SK-N-SH treated with all-trans-retinoic acid at 6 μM for 48 hours (cell line): Measurements from ENCODE around the gene MINAR1.

ENCODE experiments used
- ATAC-seq: fragments of 200-7000 bp; cut with Tn5 transposase; 3 replicates; pipeline ENCODE4 v1.9.1; 2020; ENCODE audit warnings: mild to moderate bottlenecking, moderate library complexity
- ARNTL ChIP-seq: fragments of 450-650 bp; formaldehyde crosslinking; IDR thresholded peaks from 2 replicates; pipeline ENCODE4 v1.5.0; 2020; ENCODE audit warnings: low read depth, mild to moderate bottlenecking, moderate library complexity, borderline replicate concordance
- BACH2 ChIP-seq: fragments of 250-450 bp; sonication (Bioruptor Pico); IDR thresholded peaks from 2 replicates; pipeline ENCODE4 v1.9.0; 2021; ENCODE audit warnings: mild to moderate bottlenecking, borderline replicate concordance
- CSDC2 ChIP-seq: fragments of 250-450 bp; sonication (Bioruptor Pico); IDR thresholded peaks from 2 replicates; pipeline ENCODE4 v1.5.0; 2020; ENCODE audit warnings: mild to moderate bottlenecking, moderate library complexity
- ESRRG ChIP-seq: fragments of 250-450 bp; sonication (Bioruptor Pico); IDR thresholded peaks from 2 replicates; pipeline ENCODE4 v1.6.1; 2021; ENCODE audit warnings: mild to moderate bottlenecking
- ISL1 ChIP-seq: fragments of 250-450 bp; sonication (Bioruptor Pico); IDR thresholded peaks from 2 replicates; pipeline ENCODE4 v2.1.2; 2022; ENCODE audit warnings: mild to moderate bottlenecking, moderate library complexity
- OSR1 ChIP-seq: fragments of 250-450 bp; sonication (Bioruptor Pico); IDR thresholded peaks from 2 replicates; pipeline ENCODE4 v1.8.0; 2022; ENCODE audit warnings: moderate library complexity, mild to moderate bottlenecking, inconsistent platforms
- PPARA ChIP-seq: fragments of 250-450 bp; sonication (Bioruptor Pico); IDR thresholded peaks from 2 replicates; pipeline ENCODE4 v1.5.0; 2020; ENCODE audit warnings: mild to moderate bottlenecking, borderline replicate concordance
- RARB ChIP-seq: fragments of 250-450 bp; sonication (Bioruptor Pico); IDR thresholded peaks from 2 replicates; pipeline ENCODE4 v1.8.0; 2021; ENCODE audit warnings: mild to moderate bottlenecking, moderate library complexity
- SNAI2 ChIP-seq: fragments of 250-450 bp; sonication (Bioruptor Pico); IDR thresholded peaks from 2 replicates; pipeline ENCODE4 v1.5.0; 2020; ENCODE audit warnings: mild to moderate bottlenecking, moderate library complexity
- TCF4 ChIP-seq: fragments of 250-450 bp; sonication (Bioruptor Pico); IDR thresholded peaks from 2 replicates; pipeline ENCODE4 v1.8.0; 2021; ENCODE audit warnings: mild to moderate bottlenecking, moderate library complexity, borderline replicate concordance
- TOX ChIP-seq: fragments of 250-450 bp; sonication (Bioruptor Pico); IDR thresholded peaks from 2 replicates; pipeline ENCODE4 v1.8.0; 2021; ENCODE audit warnings: mild to moderate bottlenecking, moderate library complexity, borderline replicate concordance
- ZFP3 ChIP-seq: fragments of 250-450 bp; sonication (Bioruptor Pico); IDR thresholded peaks from 2 replicates; pipeline ENCODE4 v1.5.0; 2020; ENCODE audit warnings: mild to moderate bottlenecking, moderate library complexity
- ZFP30 ChIP-seq: fragments of 450-650 bp; formaldehyde crosslinking; IDR thresholded peaks from 2 replicates; pipeline ENCODE4 v1.5.0; 2022; ENCODE audit warnings: mild to moderate bottlenecking, moderate library complexity
- ZNF565 ChIP-seq: fragments of 450-650 bp; formaldehyde crosslinking; conservative IDR thresholded peaks from 2 replicates; pipeline ENCODE4 v1.5.0; 2020; ENCODE audit warnings: low read depth, mild to moderate bottlenecking, moderate library complexity
- ZNF70 ChIP-seq: fragments of 450-650 bp; formaldehyde crosslinking; IDR thresholded peaks from 2 replicates; pipeline ENCODE4 v1.5.0; 2020; ENCODE audit warnings: mild to moderate bottlenecking, moderate library complexity
- TF ChIP-seq, protein P1 (sequence below): fragments of 250-450 bp; sonication (Bioruptor Pico); IDR thresholded peaks from 2 replicates; pipeline ENCODE4 v1.5.0; 2020; ENCODE audit warnings: mild to moderate bottlenecking, moderate library complexity
- TF ChIP-seq, protein P2 (sequence below): fragments of 250-450 bp; sonication (Bioruptor Pico); IDR thresholded peaks from 2 replicates; pipeline ENCODE4 v1.5.1; 2021; ENCODE audit warnings: mild to moderate bottlenecking, moderate library complexity
- TF ChIP-seq, protein P3 (sequence below): fragments of 250-450 bp; sonication (Bioruptor Pico); IDR thresholded peaks from 2 replicates; pipeline ENCODE4 v1.8.0; 2021; ENCODE audit warnings: low read depth, mild to moderate bottlenecking, moderate library complexity, borderline replicate concordance
- TF ChIP-seq, protein P4 (sequence below): fragments of 250-450 bp; sonication (Bioruptor Pico); IDR thresholded peaks from 2 replicates; pipeline ENCODE4 v1.5.1; 2020; ENCODE audit warnings: low read depth, mild to moderate bottlenecking, moderate library complexity

Gene MINAR1

DNA sequence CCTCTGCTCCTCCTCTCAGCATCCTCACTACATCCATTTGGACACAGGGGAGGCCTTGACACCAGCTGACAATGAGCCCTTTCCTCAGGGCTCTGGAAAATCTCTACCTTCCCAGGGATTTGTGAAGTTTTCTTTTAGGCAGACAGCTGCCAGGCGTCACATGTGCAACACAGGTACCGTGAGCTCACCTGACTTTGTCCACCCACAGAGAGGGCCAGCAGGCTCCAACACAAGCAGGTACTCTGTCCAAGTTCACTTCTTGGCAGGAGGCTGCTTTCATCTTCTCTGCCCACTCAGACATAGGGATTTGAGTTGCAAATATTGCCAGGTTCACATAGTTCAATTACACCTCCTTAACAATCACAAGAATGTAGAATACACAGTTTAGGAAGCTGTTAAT is 15.3 kb upstream of the MINAR1 start:
- TF ChIP-seq TCF4 (CRISPR knock-in tag) (no peak), BACH2 (CRISPR knock-in tag) (no peak), ARNTL (CRISPR knock-in tag) (no peak), ZNF565 (CRISPR knock-in tag) (no peak), CSDC2 (no peak), OSR1 (CRISPR knock-in tag) (no peak), ISL1 (CRISPR knock-in tag) (no peak), RARB (CRISPR knock-in tag) (no peak), ZNF70 (CRISPR knock-in tag) (no peak)
- TF ChIP-seq, protein P1, sequence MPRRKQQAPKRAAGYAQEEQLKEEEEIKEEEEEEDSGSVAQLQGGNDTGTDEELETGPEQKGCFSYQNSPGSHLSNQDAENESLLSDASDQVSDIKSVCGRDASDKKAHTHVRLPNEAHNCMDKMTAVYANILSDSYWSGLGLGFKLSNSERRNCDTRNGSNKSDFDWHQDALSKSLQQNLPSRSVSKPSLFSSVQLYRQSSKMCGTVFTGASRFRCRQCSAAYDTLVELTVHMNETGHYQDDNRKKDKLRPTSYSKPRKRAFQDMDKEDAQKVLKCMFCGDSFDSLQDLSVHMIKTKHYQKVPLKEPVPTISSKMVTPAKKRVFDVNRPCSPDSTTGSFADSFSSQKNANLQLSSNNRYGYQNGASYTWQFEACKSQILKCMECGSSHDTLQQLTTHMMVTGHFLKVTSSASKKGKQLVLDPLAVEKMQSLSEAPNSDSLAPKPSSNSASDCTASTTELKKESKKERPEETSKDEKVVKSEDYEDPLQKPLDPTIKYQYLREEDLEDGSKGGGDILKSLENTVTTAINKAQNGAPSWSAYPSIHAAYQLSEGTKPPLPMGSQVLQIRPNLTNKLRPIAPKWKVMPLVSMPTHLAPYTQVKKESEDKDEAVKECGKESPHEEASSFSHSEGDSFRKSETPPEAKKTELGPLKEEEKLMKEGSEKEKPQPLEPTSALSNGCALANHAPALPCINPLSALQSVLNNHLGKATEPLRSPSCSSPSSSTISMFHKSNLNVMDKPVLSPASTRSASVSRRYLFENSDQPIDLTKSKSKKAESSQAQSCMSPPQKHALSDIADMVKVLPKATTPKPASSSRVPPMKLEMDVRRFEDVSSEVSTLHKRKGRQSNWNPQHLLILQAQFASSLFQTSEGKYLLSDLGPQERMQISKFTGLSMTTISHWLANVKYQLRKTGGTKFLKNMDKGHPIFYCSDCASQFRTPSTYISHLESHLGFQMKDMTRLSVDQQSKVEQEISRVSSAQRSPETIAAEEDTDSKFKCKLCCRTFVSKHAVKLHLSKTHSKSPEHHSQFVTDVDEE, result no peak
- TF ChIP-seq, protein P2, sequence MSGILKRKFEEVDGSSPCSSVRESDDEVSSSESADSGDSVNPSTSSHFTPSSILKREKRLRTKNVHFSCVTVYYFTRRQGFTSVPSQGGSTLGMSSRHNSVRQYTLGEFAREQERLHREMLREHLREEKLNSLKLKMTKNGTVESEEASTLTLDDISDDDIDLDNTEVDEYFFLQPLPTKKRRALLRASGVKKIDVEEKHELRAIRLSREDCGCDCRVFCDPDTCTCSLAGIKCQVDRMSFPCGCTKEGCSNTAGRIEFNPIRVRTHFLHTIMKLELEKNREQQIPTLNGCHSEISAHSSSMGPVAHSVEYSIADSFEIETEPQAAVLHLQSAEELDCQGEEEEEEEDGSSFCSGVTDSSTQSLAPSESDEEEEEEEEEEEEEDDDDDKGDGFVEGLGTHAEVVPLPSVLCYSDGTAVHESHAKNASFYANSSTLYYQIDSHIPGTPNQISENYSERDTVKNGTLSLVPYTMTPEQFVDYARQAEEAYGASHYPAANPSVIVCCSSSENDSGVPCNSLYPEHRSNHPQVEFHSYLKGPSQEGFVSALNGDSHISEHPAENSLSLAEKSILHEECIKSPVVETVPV (CRISPR knock-in tag), result no peak
- no peak for ATAC-seq

DNA sequence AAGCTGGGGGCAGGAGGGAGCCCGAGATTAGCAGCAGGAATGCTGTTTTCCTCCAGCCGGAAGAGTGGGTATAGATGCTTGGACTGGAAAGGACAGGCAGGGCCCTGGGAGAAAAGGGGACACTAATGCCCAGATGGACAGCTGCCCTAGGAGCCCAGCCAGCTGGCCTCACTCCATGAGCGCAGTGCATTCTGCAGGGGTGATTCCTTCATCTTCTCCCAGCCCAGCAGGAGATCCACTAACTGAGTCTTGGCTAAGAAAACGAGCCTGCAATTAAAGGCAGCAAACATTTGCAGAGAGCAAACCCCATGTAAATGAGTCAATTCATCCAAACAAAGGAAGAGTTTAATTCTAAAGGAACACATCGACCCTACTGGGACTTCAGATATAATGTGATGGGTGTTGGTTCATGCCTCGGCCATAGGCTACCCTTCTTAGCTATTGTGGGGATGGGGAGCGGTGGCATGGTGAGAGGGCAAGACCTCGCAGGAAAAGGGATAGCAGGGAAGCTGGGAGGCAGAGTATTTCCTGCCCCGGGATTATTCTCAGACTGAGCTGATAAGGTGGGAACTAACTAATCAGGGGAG is 13.3 kb upstream of the MINAR1 start:
- TF ChIP-seq ZNF565 (CRISPR knock-in tag) (no peak), SNAI2 (CRISPR knock-in tag) (no peak), BACH2 (CRISPR knock-in tag) (no peak), OSR1 (CRISPR knock-in tag) (no peak), TOX (no peak), ZFP3 (CRISPR knock-in tag) (no peak)
- TF ChIP-seq, protein P3, sequence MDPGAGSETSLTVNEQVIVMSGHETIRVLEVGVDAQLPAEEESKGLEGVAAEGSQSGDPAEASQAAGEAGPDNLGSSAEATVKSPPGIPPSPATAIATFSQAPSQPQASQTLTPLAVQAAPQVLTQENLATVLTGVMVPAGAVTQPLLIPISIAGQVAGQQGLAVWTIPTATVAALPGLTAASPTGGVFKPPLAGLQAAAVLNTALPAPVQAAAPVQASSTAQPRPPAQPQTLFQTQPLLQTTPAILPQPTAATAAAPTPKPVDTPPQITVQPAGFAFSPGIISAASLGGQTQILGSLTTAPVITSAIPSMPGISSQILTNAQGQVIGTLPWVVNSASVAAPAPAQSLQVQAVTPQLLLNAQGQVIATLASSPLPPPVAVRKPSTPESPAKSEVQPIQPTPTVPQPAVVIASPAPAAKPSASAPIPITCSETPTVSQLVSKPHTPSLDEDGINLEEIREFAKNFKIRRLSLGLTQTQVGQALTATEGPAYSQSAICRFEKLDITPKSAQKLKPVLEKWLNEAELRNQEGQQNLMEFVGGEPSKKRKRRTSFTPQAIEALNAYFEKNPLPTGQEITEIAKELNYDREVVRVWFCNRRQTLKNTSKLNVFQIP, result no peak
- TF ChIP-seq, protein P2 (CRISPR knock-in tag), result no peak
- ATAC-seq, result no peak

DNA sequence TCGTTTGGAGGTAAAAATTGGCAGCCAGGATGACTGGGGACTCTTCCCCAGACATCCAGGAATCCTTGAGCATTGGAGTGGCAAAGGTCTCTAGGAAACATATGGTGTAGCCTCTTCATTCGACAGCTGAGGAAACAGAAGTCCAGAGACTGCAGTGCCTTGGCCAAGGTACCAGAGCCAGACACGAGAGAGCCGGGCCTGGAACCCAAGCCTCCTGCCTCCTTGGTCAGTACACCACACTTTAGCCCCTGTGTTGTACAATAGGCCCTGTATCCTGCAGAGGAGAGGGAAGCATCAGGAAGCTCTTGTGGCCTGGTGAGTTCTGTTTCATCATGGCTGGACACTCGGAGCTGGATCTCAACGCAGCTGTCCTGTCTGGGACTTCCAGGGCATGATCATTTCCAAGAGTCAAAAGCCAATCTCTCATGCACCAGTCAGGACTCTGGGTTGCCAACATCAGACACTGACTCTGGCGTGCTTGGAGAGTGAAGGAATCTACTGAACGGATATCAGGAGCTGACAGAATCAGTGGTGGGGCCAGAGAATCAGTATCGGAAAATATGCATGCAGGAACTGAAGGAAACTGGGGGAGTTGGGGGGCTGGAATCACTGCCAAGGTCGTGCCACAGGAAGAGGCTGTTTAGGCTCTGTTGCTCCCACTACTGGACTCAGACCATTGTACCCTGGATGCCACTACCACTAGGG is 6.4 kb upstream of the MINAR1 start:
- ATAC-seq, result no peak
- TF ChIP-seq ZFP30 (CRISPR knock-in tag), result no peak
- TF ChIP-seq, protein P3, result no peak
- TF ChIP-seq, protein P2 (CRISPR knock-in tag), result no peak
- no peak for TF ChIP-seq ZNF565 (CRISPR knock-in tag)
- TF ChIP-seq, protein P4, sequence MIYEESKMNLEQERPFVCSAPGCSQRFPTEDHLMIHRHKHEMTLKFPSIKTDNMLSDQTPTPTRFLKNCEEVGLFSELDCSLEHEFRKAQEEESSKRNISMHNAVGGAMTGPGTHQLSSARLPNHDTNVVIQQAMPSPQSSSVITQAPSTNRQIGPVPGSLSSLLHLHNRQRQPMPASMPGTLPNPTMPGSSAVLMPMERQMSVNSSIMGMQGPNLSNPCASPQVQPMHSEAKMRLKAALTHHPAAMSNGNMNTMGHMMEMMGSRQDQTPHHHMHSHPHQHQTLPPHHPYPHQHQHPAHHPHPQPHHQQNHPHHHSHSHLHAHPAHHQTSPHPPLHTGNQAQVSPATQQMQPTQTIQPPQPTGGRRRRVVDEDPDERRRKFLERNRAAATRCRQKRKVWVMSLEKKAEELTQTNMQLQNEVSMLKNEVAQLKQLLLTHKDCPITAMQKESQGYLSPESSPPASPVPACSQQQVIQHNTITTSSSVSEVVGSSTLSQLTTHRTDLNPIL (CRISPR knock-in tag), result no peak
- TF ChIP-seq ZFP3 (CRISPR knock-in tag), result no peak
- TF ChIP-seq BACH2 (CRISPR knock-in tag), result no peak
- TF ChIP-seq, protein P1, result no peak
- TF ChIP-seq ESRRG (CRISPR knock-in tag), result no peak
- no peak for TF ChIP-seq CSDC2
- no peak for TF ChIP-seq SNAI2 (CRISPR knock-in tag)
- no peak for TF ChIP-seq PPARA (CRISPR knock-in tag)
- no peak for TF ChIP-seq OSR1 (CRISPR knock-in tag)
- TF ChIP-seq TOX, result no peak
- no peak for TF ChIP-seq TCF4 (CRISPR knock-in tag)
- TF ChIP-seq ISL1 (CRISPR knock-in tag), result no peak
